Mesenchymal stem cell (in vitro differentiated cells and primary cell): ENCODE measurements around the gene CDH2.

Experiments
- DNase-seq: peaks from one replicate; pipeline ENCODE4 v3.0.0-alpha.2; 2013
- H2AFZ ChIP-seq: one replicate; pipeline ENCODE4 v1.6.1; 2013; ENCODE audit warnings: low read depth, mild to moderate bottlenecking, control low read depth, inconsistent platforms, low read length, moderate library complexity
- H2AK5ac ChIP-seq: 2 replicates; pipeline ENCODE4 v1.6.1; 2013; ENCODE audit warnings: low read length, moderate library complexity, mild to moderate bottlenecking, inconsistent platforms; ENCODE audit not compliant: severe bottlenecking
- H2BK120ac ChIP-seq: one replicate; pipeline ENCODE4 v1.6.1; 2013; ENCODE audit warnings: low read depth, mild to moderate bottlenecking, inconsistent platforms, low read length, moderate library complexity
- H2BK12ac ChIP-seq, 2 experiments: one replicate each; pipeline ENCODE4 v1.6.1; 2013; ENCODE audit warnings: inconsistent platforms in 2 of 2, low read length in 2 of 2, mild to moderate bottlenecking in 2 of 2, moderate library complexity in 2 of 2, control low read depth in 1 of 2
- H2BK15ac ChIP-seq: one replicate; pipeline ENCODE4 v1.6.1; 2013; ENCODE audit warnings: mild to moderate bottlenecking, low read depth, inconsistent platforms; ENCODE audit not compliant: poor library complexity, severe bottlenecking
- H2BK5ac ChIP-seq: 2 replicates; pipeline ENCODE4 v1.6.1; 2013; ENCODE audit warnings: low read depth, mild to moderate bottlenecking, low read length, control low read depth, inconsistent platforms; ENCODE audit not compliant: poor library complexity, severe bottlenecking
- H3K14ac ChIP-seq, 2 experiments: one replicate each; pipeline ENCODE4 v1.6.1; 2013; ENCODE audit warnings: inconsistent platforms in 2 of 2, low read length in 2 of 2, control low read depth in 1 of 2, mild to moderate bottlenecking in 1 of 2, moderate library complexity in 1 of 2
- H3K18ac ChIP-seq, 2 experiments: one replicate each; pipeline ENCODE4 v1.6.1; 2013; ENCODE audit warnings: inconsistent platforms in 2 of 2, low read length in 2 of 2, control low read depth in 1 of 2, low read depth in 1 of 2, mild to moderate bottlenecking in 1 of 2
- H3K23ac ChIP-seq, 2 experiments: one replicate each; pipeline ENCODE4 v1.6.1; 2013; ENCODE audit warnings: inconsistent platforms in 2 of 2, low read length in 2 of 2, mild to moderate bottlenecking in 2 of 2, moderate library complexity in 2 of 2, control low read depth in 1 of 2
- H3K27ac ChIP-seq: 2 replicates; pipeline ENCODE4 v1.5.1; 2013; ENCODE audit warnings: mild to moderate bottlenecking, moderate library complexity, low read length, control low read depth, inconsistent platforms; ENCODE audit not compliant: poor library complexity, severe bottlenecking
- H3K27me3 ChIP-seq, 2 experiments: 2 replicates each; pipeline versions ENCODE4 v1.6.1 to v1.7.0; 2013; ENCODE audit warnings: low read length in 2 of 2, mild to moderate bottlenecking in 2 of 2, moderate library complexity in 2 of 2, control low read depth in 1 of 2, inconsistent platforms in 1 of 2; ENCODE audit not compliant: control insufficient read depth in 1 of 2, insufficient read depth in 1 of 2
- H3K36me3 ChIP-seq, 2 experiments: 2 replicates each; pipeline versions ENCODE4 v1.6.1 to v1.7.0; 2013; ENCODE audit warnings: low read length in 2 of 2, control low read depth in 1 of 2, inconsistent platforms in 1 of 2, low read depth in 1 of 2, mild to moderate bottlenecking in 1 of 2; ENCODE audit not compliant: insufficient read depth in 2 of 2, control insufficient read depth in 1 of 2
- H3K4ac ChIP-seq, 2 experiments: one replicate each; pipeline ENCODE4 v1.6.1; 2013; ENCODE audit warnings: inconsistent platforms in 2 of 2, low read length in 2 of 2, mild to moderate bottlenecking in 2 of 2, moderate library complexity in 2 of 2, control low read depth in 1 of 2, low read depth in 1 of 2
- H3K4me1 ChIP-seq: 2 replicates; pipeline ENCODE4 v1.6.1; 2013; ENCODE audit warnings: low read depth, low read length, control low read depth; ENCODE audit not compliant: control insufficient read depth, insufficient read depth
- H3K4me2 ChIP-seq: 2 replicates; pipeline ENCODE4 v1.6.1; 2013; ENCODE audit warnings: low read length, mild to moderate bottlenecking, inconsistent platforms; ENCODE audit not compliant: poor library complexity, severe bottlenecking
- H3K4me3 ChIP-seq, 2 experiments: 2 replicates each; pipeline versions ENCODE4 v1.5.1 to v1.7.0; 2013; ENCODE audit warnings: low read length in 2 of 2, mild to moderate bottlenecking in 2 of 2, control low read depth in 1 of 2, low read depth in 1 of 2; ENCODE audit not compliant: insufficient read depth in 1 of 2
- H3K79me1 ChIP-seq: replicated peaks from 2 replicates; pipeline ENCODE4 v1.6.1; 2013; ENCODE audit warnings: mild to moderate bottlenecking, control low read depth, low read length, inconsistent platforms; ENCODE audit not compliant: poor library complexity, severe bottlenecking
- H3K9ac ChIP-seq: 2 replicates; pipeline ENCODE4 v1.7.0; 2013; ENCODE audit warnings: mild to moderate bottlenecking, low read length, moderate library complexity
- H3K9me3 ChIP-seq: 2 replicates; pipeline ENCODE4 v1.7.0; 2013; ENCODE audit warnings: mild to moderate bottlenecking, low read length; ENCODE audit not compliant: control insufficient read depth
- H4K8ac ChIP-seq: one replicate; pipeline ENCODE4 v1.6.1; 2013; ENCODE audit warnings: inconsistent platforms, mild to moderate bottlenecking, low read length, moderate library complexity
- H4K91ac ChIP-seq: one replicate; pipeline ENCODE4 v1.6.1; 2013; ENCODE audit warnings: mild to moderate bottlenecking, low read length, inconsistent platforms
- WGBS: methylation state at CpG from one replicate; pipeline ENCODE4 v1.1.7; 2013; ENCODE audit warnings: mixed read lengths; 5-methylcytosine and 5-hydroxymethylcytosine counted together

The CDH2 gene

GRCh38 chr18:28074076-28074475 lies 102.9 kb downstream of the CDH2 start:
- WGBS: no CpG with 5 or more reads among the region's 1 CpG
- H3K27ac ChIP-seq: no peak overlapping the region
- no peak overlapping the region for H3K4me3 ChIP-seq
- H2BK15ac ChIP-seq: no peak overlapping the region
- H2AFZ ChIP-seq: no peak overlapping the region
- H2BK5ac ChIP-seq: no peak overlapping the region
- H2BK12ac ChIP-seq: no peak overlapping the region
- H3K23ac ChIP-seq: no peak overlapping the region
- no peak overlapping the region for H3K14ac ChIP-seq
- H3K4me2 ChIP-seq: no peak overlapping the region
- H3K27me3 ChIP-seq: no peaks in the 10 kb centered on the region
- H3K18ac ChIP-seq: no peak overlapping the region
- no peaks in the 10 kb centered on the region for H3K9me3 ChIP-seq
- DNase-seq: no peak
- H2BK120ac ChIP-seq: no peak overlapping the region
- H4K8ac ChIP-seq: no peak overlapping the region
- H3K36me3 ChIP-seq: no peaks in the 10 kb centered on the region
- peaks cover 8% of the 10 kb centered on the region for H3K4me1 ChIP-seq
- H4K91ac ChIP-seq: no peak overlapping the region
- H3K4ac ChIP-seq: no peak overlapping the region
- no peak overlapping the region for H3K9ac ChIP-seq
- H2AK5ac ChIP-seq: no peak overlapping the region
- H3K79me1 ChIP-seq: peaks cover 14% of the 10 kb centered on the region

GRCh38 chr18:28073658-28074057 lies 103.3 kb downstream of the CDH2 start:
- Histone ChIP-seq H3K36me3 (no peaks in the 10 kb centered on the region), H3K18ac (no peak overlapping the region), H4K8ac (no peak overlapping the region), H2BK12ac (no peak overlapping the region), H3K27ac (no peak overlapping the region), H3K27me3 (no peaks in the 10 kb centered on the region), H2BK15ac (no peak overlapping the region), H2BK5ac (no peak overlapping the region), H3K4ac (no peak overlapping the region), H2BK120ac (no peak overlapping the region), H3K14ac (no peak overlapping the region), H3K4me3 (no peak overlapping the region), H2AFZ (no peak overlapping the region), H3K9me3 (no peaks in the 10 kb centered on the region), H3K4me2 (no peak overlapping the region), H3K4me1 (peaks cover 8% of the 10 kb centered on the region), H2AK5ac (no peak overlapping the region), H3K79me1 (peaks cover 14% of the 10 kb centered on the region), H3K23ac (no peak overlapping the region), H3K9ac (no peak overlapping the region), H4K91ac (no peak overlapping the region)
- DNase-seq: no peak
- WGBS: 0% methylated on average over 1 of the region's 3 CpGs

DNA sequence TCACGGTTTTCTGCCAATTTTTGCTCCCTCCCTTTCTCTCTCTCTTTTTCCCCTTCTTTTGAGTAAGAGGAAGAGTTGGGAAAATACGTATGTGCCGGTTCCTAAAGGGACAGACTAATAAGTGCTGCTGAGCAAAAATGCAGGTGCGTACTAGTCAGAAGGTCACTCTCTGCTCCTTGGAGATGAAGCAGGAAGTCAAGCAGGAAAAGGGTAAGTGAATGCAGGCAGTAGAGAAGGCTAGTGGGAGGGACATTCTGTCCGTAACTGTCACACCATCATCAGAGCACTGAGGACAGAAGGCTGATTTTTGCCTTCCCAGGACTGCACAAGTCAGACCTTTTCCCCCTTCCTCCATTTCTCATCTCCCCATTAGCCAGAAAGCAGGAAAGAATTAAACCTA lies 105.7 kb downstream of the CDH2 start:
- Histone ChIP-seq H3K9ac (no peak overlapping the region), H3K14ac (no peak overlapping the region), H2BK5ac (no peak overlapping the region), H3K4me2 (no peak overlapping the region), H3K27me3 (no peaks in the 10 kb centered on the region), H3K27ac (no peak overlapping the region), H2AK5ac (peak overlapping the region; percentile 75), H3K79me1 (peaks cover 18% of the 10 kb centered on the region), H2AFZ (no peak overlapping the region), H2BK120ac (no peak overlapping the region), H2BK12ac (peak overlapping the region; percentile 38 to 71), H3K9me3 (no peaks in the 10 kb centered on the region), H3K36me3 (no peaks in the 10 kb centered on the region), H3K4ac (no peak overlapping the region), H4K8ac (peak overlapping the region; percentile 79), H3K4me1 (peaks cover 7% of the 10 kb centered on the region), H4K91ac (no peak overlapping the region), H3K18ac (peak overlapping the region in 1 of 2 experiments; percentile 46), H2BK15ac (no peak overlapping the region), H3K4me3 (no peak overlapping the region), H3K23ac (no peak overlapping the region)
- no peak for DNase-seq
- 83% methylated on average over 4 of the region's 5 CpGs for WGBS

GRCh38 chr18:28068207-28068606 lies 108.7 kb downstream of the CDH2 start:
- Histone ChIP-seq H3K4me1 (peaks cover 5% of the 10 kb centered on the region), H2BK120ac (no peak overlapping the region), H3K79me1 (peaks cover 13% of the 10 kb centered on the region), H3K4me3 (no peak overlapping the region), H4K8ac (no peak overlapping the region), H3K4ac (no peak overlapping the region), H3K27ac (no peak overlapping the region), H3K4me2 (no peak overlapping the region), H3K14ac (no peak overlapping the region), H3K36me3 (no peaks in the 10 kb centered on the region), H2BK12ac (no peak overlapping the region), H2BK15ac (no peak overlapping the region), H3K9me3 (no peaks in the 10 kb centered on the region), H2AFZ (no peak overlapping the region), H3K27me3 (no peaks in the 10 kb centered on the region), H4K91ac (no peak overlapping the region), H3K9ac (no peak overlapping the region), H3K18ac (peak overlapping the region in 1 of 2 experiments; percentile 73), H2BK5ac (no peak overlapping the region), H3K23ac (no peak overlapping the region), H2AK5ac (peak overlapping the region; percentile 68)
- DNase-seq: no peak
- WGBS: 90% methylated on average over 1 of the region's 2 CpGs
